Activated T-cell treated with anti-CD3 and anti-CD28 coated beads, Interleukin-2, amount 50 U/mL, for 72 hours (primary cell): ENCODE data around the gene HSPH1. TPM values are rescaled to one million over a fixed set of nuclear protein-coding genes. Genes with fewer than 3 reads are reported as not detected.

Source experiments
- ATAC-seq, 2 donors: fragments of 150-1000 bp; cut with Tn5 transposase; replicated peaks in 1 of 2; 2 replicates each; pipeline ENCODE4 v1.10.0; 2021; ENCODE audit warnings: moderate library complexity in 2 of 2, mild to moderate bottlenecking in 1 of 2
- DNase-seq, 2 donors: peaks; one replicate each; pipeline ENCODE4 v3.0.0; 2021 to 2022; ENCODE audit warnings: mixed read lengths in 1 of 2
- H3K27ac Mint-ChIP-seq: one replicate; pipeline ENCODE4 v1.8.0; 2022; ENCODE audit warnings: mild to moderate bottlenecking, moderate library complexity, mixed read lengths
- H3K27me3 Mint-ChIP-seq: one replicate; pipeline ENCODE4 v1.8.0; 2022; ENCODE audit warnings: low read depth, mixed read lengths
- H3K36me3 Mint-ChIP-seq, 2 donors: one replicate each; pipeline ENCODE4 v1.8.0; 2022; ENCODE audit warnings: mixed read lengths in 2 of 2, mild to moderate bottlenecking in 1 of 2; ENCODE audit not compliant: insufficient read depth in 2 of 2
- H3K4me1 Mint-ChIP-seq: one replicate; pipeline ENCODE4 v1.8.0; 2022; ENCODE audit warnings: low read depth, mixed read lengths
- H3K4me3 Mint-ChIP-seq, 2 donors: one replicate each; pipeline ENCODE4 v1.8.0; 2022; ENCODE audit warnings: mild to moderate bottlenecking in 2 of 2, mixed read lengths in 2 of 2, moderate library complexity in 2 of 2
- H3K9me3 Mint-ChIP-seq, 2 donors: one replicate each; pipeline ENCODE4 v1.8.0; 2022; ENCODE audit warnings: mixed read lengths in 2 of 2
- total RNA-seq, 2 donors: library from RNA; stranded (reverse); gene quantifications; one replicate each; pipeline ENCODE4 v1.2.3, GENCODE V29; 2022

HSPH1 gene
- total RNA-seq, 2 donors from 2014 or later, result 86.3 to 89.5 TPM

GRCh38 chr13:31168736-31169135, 7.0 kb upstream of the HSPH1 start:
- DNase-seq (no peak), ATAC-seq (no peak)
- no peaks in the 10 kb centered on the region for H3K36me3 Mint-ChIP-seq
- H3K9me3 Mint-ChIP-seq, result no peaks in the 10 kb centered on the region
- H3K27me3 Mint-ChIP-seq, result peaks cover 9% of the 10 kb centered on the region
- H3K4me1 Mint-ChIP-seq, result peaks cover 18% of the 10 kb centered on the region
- H3K4me3 Mint-ChIP-seq, result no peak overlapping the region
- no peak overlapping the region for H3K27ac Mint-ChIP-seq

DNA sequence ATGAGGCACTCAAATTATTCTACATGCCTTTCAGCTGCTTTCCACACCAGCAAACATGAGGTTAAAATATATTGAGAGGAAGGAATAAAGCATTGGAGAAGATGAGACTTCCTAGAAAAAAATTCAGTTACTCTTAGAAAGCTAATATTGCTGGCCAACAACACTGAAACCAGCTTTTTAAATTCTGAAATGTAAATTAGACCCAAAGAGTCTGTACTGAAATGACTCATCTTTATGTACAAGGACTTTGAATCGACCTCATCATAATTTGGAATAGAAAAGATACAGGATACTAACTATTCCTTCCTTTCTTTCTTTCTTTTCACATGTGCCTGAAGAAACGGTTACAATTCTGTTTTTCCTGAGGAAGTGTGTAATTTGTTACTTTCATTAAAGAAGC, 6.5 kb upstream of the HSPH1 start:
- no peak for ATAC-seq
- H3K4me3 Mint-ChIP-seq, result no peak overlapping the region
- peaks cover 24% of the 10 kb centered on the region for H3K4me1 Mint-ChIP-seq
- DNase-seq, result no peak
- no peak overlapping the region for H3K27ac Mint-ChIP-seq
- H3K9me3 Mint-ChIP-seq, result no peaks in the 10 kb centered on the region
- H3K27me3 Mint-ChIP-seq, result peaks cover 6% of the 10 kb centered on the region
- no peaks in the 10 kb centered on the region for H3K36me3 Mint-ChIP-seq

- DNase-seq (no peak), ATAC-seq (peak in 1 of 2 donors; percentile 31)
- no peaks in the 10 kb centered on the region for H3K27me3 Mint-ChIP-seq
These were observed 5.8 kb upstream of the HSPH1 start for GRCh38 chr13:31167490-31167889.

DNA sequence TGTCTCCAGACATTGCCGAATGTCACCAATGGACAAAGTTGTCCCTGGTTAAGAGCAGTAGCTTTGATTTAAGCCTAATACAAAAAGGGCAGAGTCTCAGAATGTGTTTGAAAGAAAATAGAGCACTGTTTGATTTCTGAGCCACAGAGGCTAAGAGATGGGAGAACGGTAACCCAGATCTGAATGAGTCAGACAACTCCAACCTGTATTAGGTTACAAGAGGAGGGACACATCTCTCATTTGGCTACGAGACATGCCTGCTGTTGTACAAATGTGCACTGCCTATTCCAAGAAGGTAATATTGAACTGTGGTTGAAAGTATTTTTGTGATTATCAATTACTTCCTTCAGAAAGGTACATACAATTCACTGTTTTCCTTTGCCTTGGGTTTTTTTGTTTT, 4.9 kb upstream of the HSPH1 start:
- no peak for ATAC-seq
- Mint-ChIP-seq H3K27me3 (no peaks in the 10 kb centered on the region), H3K4me1 (peaks cover 30% of the 10 kb centered on the region), H3K4me3 (no peak overlapping the region), H3K9me3 (no peaks in the 10 kb centered on the region), H3K27ac (no peak overlapping the region), H3K36me3 (peaks cover 0 to 3% of the 10 kb centered on the region in 2 donors)
- no peak for DNase-seq

More at GRCh38 chr13:31167490-31167889, 5.8 kb upstream of the HSPH1 start:
- Mint-ChIP-seq H3K9me3 (no peaks in the 10 kb centered on the region), H3K4me3 (no peak overlapping the region), H3K36me3 (no peaks in the 10 kb centered on the region), H3K4me1 (peaks cover 30% of the 10 kb centered on the region), H3K27ac (no peak overlapping the region)

- H3K4me3 Mint-ChIP-seq, result peak overlapping the region; percentile 97 to 100
- ATAC-seq (peak; percentile 89 to 90), DNase-seq (peak; percentile 92 to 96)
- H3K27ac Mint-ChIP-seq, result peak overlapping the region; percentile 100
- H3K36me3 Mint-ChIP-seq, result peaks cover 7% of the 10 kb centered on the region in 2 donors
- peaks cover 47% of the 10 kb centered on the region for H3K4me1 Mint-ChIP-seq
- no peaks in the 10 kb centered on the region for H3K27me3 Mint-ChIP-seq
- no peaks in the 10 kb centered on the region for H3K9me3 Mint-ChIP-seq
These were observed 676 bp upstream of the HSPH1 start for GRCh38 chr13:31162151-31163008.

- peaks cover 50% of the 10 kb centered on the region for H3K4me1 Mint-ChIP-seq
- H3K4me3 Mint-ChIP-seq, result peak overlapping the region; percentile 97 to 100
These were observed 697 bp downstream of the HSPH1 start for GRCh38 chr13:31160857-31161556.

DNA sequence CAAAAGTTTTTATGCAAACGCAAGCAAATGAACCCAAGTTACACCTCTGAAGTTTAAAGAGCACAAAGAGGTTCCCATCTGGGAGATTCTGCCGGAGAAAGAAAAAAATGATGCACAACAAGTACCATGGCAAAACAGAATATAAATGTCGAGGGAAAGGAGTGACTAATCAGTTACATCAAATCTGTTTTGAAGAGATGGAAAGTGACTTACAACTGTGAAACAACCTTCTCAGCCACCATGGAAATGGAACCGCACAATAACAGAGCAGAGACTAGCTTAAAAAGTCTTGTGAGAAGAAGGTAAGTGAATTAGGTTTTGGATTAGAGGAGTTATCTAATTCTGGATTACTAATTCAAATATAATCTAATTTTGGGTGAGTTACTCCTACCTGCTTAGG, 2.4 kb downstream of the HSPH1 start:
- Mint-ChIP-seq H3K36me3 (peaks cover 10 to 23% of the 10 kb centered on the region in 2 donors), H3K27ac (peak overlapping the region; percentile 98), H3K27me3 (no peaks in the 10 kb centered on the region), H3K4me1 (peaks cover 56% of the 10 kb centered on the region), H3K9me3 (no peaks in the 10 kb centered on the region), H3K4me3 (peak overlapping the region; percentile 97 to 100)
- DNase-seq (peak in 1 of 2 donors; percentile 13), ATAC-seq (no peak)

More at GRCh38 chr13:31160857-31161556, 697 bp downstream of the HSPH1 start:
- Mint-ChIP-seq H3K27me3 (no peaks in the 10 kb centered on the region), H3K36me3 (peaks cover 7 to 10% of the 10 kb centered on the region in 2 donors), H3K9me3 (no peaks in the 10 kb centered on the region), H3K27ac (peak overlapping the region; percentile 100)
- ATAC-seq (peak; percentile 13 to 22), DNase-seq (peak; percentile 74)

- H3K27ac Mint-ChIP-seq, result peak overlapping the region; percentile 57
- H3K36me3 Mint-ChIP-seq, result peaks cover 15 to 55% of the 10 kb centered on the region in 2 donors
- H3K4me1 Mint-ChIP-seq, result peaks cover 41% of the 10 kb centered on the region
- no peaks in the 10 kb centered on the region for H3K9me3 Mint-ChIP-seq
- ATAC-seq, result no peak
- no peak overlapping the region for H3K4me3 Mint-ChIP-seq
- no peaks in the 10 kb centered on the region for H3K27me3 Mint-ChIP-seq
- no peak for DNase-seq
These were observed 6.8 kb downstream of the HSPH1 start for GRCh38 chr13:31154939-31155338.

DNA sequence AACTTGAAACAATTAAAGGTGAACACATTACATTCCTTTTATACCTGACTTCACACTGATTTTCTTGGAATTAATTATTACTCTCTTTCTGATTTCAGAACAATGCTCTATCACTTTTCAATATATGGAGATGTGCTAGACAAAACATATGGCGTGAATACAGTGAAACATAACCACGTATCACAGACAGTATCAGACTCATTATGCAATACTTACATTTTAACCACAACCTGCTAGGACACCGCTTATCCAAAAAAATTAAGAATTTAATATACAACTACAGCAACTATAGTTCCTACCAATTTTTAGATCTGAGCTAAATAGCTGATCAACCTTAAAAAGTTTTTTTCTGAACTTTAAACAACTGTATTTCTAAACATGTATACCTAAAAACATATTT, 9.9 kb downstream of the HSPH1 start:
- H3K27ac Mint-ChIP-seq, result no peak overlapping the region
- H3K4me3 Mint-ChIP-seq, result no peak overlapping the region
- H3K36me3 Mint-ChIP-seq, result peaks cover 19 to 57% of the 10 kb centered on the region in 2 donors
- ATAC-seq, result no peak
- no peaks in the 10 kb centered on the region for H3K9me3 Mint-ChIP-seq
- no peaks in the 10 kb centered on the region for H3K27me3 Mint-ChIP-seq
- H3K4me1 Mint-ChIP-seq, result peaks cover 22% of the 10 kb centered on the region
- DNase-seq, result no peak

- Mint-ChIP-seq H3K9me3 (no peaks in the 10 kb centered on the region), H3K27me3 (no peaks in the 10 kb centered on the region), H3K4me3 (no peak overlapping the region), H3K36me3 (peaks cover 20 to 61% of the 10 kb centered on the region in 2 donors), H3K4me1 (peaks cover 26% of the 10 kb centered on the region), H3K27ac (peak overlapping the region; percentile 72)
- DNase-seq (no peak), ATAC-seq (no peak)
These were observed 11.3 kb downstream of the HSPH1 start for GRCh38 chr13:31150315-31150985.

- Mint-ChIP-seq H3K27me3 (no peaks in the 10 kb centered on the region), H3K4me3 (no peak overlapping the region), H3K4me1 (peaks cover 30% of the 10 kb centered on the region), H3K9me3 (no peaks in the 10 kb centered on the region), H3K36me3 (peaks cover 23 to 63% of the 10 kb centered on the region in 2 donors), H3K27ac (peak overlapping the region; percentile 72)
- no peak for ATAC-seq
- no peak for DNase-seq
These were observed 12.1 kb downstream of the HSPH1 start for GRCh38 chr13:31149604-31150003.

- H3K9me3 Mint-ChIP-seq, result no peaks in the 10 kb centered on the region
- H3K4me1 Mint-ChIP-seq, result peaks cover 29% of the 10 kb centered on the region
- H3K27me3 Mint-ChIP-seq, result no peaks in the 10 kb centered on the region
- H3K4me3 Mint-ChIP-seq, result peak overlapping the region in 1 of 2 donors; percentile 58
- H3K27ac Mint-ChIP-seq, result peak overlapping the region; percentile 95
- ATAC-seq, result peak; percentile 59 to 78
- no peak for DNase-seq
- peaks cover 14 to 65% of the 10 kb centered on the region in 2 donors for H3K36me3 Mint-ChIP-seq
These were observed 16.3 kb downstream of the HSPH1 start for GRCh38 chr13:31145417-31145816.

DNA sequence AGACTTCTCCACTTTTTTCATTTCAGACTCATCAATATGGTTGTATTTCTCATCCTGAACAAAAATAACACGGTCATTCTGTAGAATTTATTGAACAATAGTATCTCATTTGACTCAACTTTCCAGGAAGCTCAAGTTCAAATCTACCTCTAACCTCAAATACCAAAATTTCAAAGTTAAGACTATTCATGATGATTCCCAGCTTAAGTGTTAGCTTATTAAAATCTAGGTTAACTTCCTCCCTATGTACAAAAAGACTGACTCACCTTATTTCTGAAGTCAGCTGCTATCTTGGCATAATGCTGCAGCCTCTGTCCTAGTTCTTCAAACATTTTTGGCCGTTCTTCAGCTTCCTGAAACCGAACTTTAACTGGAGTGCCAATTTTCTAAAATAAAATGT, 23.2 kb downstream of the HSPH1 start:
- Mint-ChIP-seq H3K36me3 (peaks cover 15 to 62% of the 10 kb centered on the region in 2 donors), H3K27me3 (no peaks in the 10 kb centered on the region), H3K4me1 (peaks cover 59% of the 10 kb centered on the region), H3K4me3 (peak overlapping the region in 1 of 2 donors; percentile 45), H3K27ac (peak overlapping the region; percentile 55), H3K9me3 (no peaks in the 10 kb centered on the region)
- ATAC-seq, result peak; percentile 21 to 54
- no peak for DNase-seq
